Epithelial cell of esophagus (primary cell): ENCODE data around the gene AGXT.

ENCODE experiments used
- DNase-seq: peaks from one replicate; pipeline ENCODE4 v3.0.0; 2010; ENCODE audit warnings: low read depth
- H3K4me3 ChIP-seq: 2 replicates; pipeline ENCODE4 v1.5.1; 2011; ENCODE audit warnings: mild to moderate bottlenecking, low read length, control low read depth
- CTCF ChIP-seq: IDR thresholded peaks from 2 replicates; pipeline ENCODE4 v1.5.1; 2011; ENCODE audit warnings: low read depth, mild to moderate bottlenecking, low read length, control low read depth, inconsistent platforms; ENCODE audit not compliant: insufficient read depth; ENCODE audit errors: missing control alignments

Gene AGXT

GRCh38 chr2:240852671-240853314, 15.8 kb upstream of the AGXT start:
- H3K4me3 ChIP-seq: no peak overlapping the region
- no peak for DNase-seq
- no peak for TF ChIP-seq CTCF

DNA sequence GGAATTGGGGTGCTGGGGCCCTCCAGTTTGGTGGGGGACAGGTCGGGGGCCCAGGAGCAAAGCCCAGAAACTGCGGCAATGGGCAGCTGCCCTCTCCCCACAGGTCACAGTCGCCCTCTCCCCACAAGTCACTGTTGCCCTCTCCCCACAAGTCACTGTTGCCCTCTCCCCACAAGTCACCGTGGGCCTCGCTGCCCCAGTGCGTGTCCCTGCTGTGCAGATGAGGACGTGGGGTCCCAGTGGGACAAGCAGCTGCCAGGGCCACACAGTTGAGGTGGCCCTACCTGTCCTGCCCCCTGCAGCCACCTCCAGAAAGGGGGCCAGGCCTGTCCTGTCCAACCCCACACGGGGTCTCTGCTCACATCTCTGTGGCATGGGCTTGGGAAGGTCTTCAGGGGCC, 13.0 kb upstream of the AGXT start:
- TF ChIP-seq CTCF: no peak
- H3K4me3 ChIP-seq: no peak overlapping the region
- DNase-seq: no peak

DNA sequence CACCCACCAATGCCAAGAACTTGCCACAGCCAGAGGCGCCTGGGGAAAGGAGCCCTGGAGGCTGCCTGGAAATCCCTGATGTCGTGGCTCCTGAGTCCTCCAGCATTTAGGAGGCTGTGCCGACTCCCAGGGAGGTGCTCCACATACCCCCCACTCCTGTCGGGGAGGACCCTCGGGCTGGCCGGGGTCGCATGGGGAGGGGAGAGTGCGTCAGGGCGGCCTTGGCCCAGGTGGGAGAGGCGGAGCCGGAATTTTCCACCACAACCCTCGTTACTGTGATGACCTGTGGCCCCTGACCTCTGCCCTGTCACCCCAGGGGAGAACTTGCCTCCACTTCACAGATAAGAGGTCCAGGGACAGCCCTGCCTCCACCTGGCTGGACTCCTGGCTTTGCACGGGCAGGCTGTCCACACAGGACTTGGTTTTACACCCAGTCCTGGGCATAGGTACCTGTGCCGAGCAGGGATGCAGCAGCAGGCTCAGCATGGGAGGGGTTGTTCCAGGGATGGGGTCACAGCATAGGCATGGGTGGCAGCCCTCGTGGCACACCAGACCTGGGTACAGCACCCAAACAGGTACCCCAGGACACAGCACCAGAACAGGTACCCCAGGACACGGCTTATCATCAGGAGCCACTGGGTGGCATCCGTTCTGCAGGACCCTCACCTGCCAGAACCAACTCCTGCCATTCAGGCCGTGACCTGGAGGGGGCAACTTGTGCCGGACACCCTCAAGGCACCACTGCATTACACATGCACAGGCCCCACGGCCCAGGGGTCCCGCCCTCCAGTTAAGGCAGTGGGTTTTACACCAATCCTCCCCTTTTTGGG, 12.3 kb upstream of the AGXT start:
- DNase-seq: no peak
- H3K4me3 ChIP-seq: no peak overlapping the region
- TF ChIP-seq CTCF: no peak

DNA sequence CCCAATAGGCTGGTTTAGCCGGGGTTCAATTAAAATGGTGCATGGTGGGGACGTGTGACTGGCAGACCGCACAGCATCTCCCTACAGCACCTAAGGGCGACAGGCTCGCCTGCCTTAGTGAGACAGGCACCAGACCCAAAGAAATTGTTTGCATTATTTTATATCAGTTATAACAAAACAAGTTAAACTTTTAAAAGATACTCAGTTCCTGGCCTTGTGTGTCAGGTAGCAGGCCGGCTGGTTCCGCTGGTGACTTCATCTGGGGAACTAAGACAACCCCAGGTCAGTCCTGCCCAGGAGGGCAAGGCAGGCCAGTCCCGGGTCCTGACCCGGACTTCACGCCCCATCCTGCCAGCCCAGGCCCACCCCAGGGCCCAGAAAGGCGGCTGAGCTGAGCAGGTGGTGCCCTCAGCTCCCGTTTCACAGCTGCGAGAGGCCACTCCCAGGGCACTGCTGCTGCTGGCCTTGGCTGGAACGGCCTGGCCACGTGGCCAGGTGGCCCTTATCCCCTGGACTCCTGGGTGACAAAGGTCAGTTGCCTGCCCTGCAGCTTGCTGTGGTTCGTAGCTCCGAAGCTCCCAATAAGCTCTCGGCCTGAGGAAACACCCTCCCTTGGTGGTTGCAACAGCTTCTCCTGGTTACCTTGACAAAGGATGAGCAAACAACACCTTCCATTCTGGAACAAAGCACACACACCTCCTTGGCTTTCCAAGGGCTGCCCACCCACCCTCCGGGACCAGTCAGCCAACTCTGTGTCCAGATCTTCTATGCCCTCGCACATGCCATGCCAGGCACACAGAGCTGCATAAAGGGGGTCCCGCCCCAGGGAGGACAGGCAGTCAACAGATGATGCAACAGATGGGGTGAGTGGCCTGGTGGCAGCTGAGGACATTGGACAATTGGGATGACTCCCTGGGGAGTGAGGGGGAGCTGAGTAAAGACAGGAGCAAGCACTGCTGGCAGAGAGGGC, 11.3 kb upstream of the AGXT start:
- TF ChIP-seq CTCF: no peak
- no peak for DNase-seq
- H3K4me3 ChIP-seq: no peak overlapping the region

DNA sequence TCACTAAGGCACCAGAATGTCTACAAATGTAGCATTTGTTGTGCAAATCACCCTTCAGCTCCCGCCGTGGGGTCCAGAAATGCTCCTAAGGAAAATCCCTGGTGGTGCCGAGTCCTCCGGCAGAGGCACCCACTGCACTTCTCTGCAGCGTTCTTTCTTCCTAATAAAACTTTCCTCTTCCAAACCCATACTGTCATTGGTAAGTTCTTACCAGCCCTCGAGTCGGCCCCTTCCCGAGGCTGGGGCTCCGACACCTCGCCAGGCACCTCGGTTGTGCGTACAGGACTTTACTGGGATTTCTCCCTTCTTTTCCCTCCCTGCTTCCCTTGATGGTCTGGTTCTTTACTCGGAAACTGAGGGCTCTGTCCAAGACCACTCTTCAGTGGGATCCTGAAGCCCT, 10.3 kb upstream of the AGXT start:
- no peak overlapping the region for H3K4me3 ChIP-seq
- no peak for DNase-seq
- TF ChIP-seq CTCF: no peak

GRCh38 chr2:240858871-240859270, 9.8 kb upstream of the AGXT start:
- no peak for TF ChIP-seq CTCF
- no peak overlapping the region for H3K4me3 ChIP-seq
- DNase-seq: no peak
